GM12874 (cell line): ENCODE measurements around the gene AGO1.

Experiments used
- TF ChIP-seq, protein P1 (sequence below): IDR thresholded peaks from 2 replicates; pipeline ENCODE4 v1.5.1; 2011; ENCODE audit warnings: low read depth, mild to moderate bottlenecking, control low read depth, low read length, moderate library complexity; ENCODE audit not compliant: insufficient read depth

The AGO1 gene

DNA sequence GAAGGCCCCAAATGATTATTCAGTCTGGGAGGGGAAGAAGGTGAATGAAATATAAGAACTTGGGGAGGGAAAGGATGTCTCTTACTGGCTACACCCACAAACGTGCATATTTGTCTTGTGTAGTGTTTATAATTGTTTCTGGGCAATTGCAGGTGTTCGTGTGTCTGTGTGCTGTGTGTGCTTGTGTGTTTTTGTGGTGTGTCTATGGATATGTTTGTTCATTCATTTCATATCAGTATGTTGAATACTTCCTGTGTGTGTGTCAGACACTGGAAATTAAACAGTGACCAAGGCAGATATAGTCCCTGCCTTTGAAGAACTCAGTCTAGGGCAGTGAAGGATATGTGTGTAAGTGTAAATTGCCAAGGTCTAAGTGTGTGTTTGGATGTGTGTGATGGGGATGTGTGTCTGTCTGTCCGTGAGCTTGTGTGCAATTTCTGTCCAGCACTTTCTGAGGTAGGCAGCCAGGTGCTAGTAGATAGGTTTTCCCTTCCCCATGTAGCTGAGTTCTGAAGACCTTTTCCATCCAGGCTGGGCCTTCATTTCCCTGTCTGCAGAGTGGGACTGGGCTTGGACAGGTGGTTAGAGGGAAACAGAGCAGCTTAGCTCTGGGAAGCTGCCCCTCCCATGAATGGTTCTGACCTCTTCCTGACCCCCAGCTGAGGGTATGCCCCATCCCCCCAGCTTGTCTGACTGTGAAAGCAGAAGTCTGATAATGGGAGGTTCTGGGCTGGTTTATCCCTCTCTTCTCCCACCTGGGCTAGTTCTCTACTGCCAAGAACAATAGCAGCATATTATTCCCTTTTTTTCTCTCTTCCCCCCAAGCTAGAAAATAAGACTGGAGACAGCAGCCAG, 3.8 kb downstream of the AGO1 start:
- TF ChIP-seq, protein P1, sequence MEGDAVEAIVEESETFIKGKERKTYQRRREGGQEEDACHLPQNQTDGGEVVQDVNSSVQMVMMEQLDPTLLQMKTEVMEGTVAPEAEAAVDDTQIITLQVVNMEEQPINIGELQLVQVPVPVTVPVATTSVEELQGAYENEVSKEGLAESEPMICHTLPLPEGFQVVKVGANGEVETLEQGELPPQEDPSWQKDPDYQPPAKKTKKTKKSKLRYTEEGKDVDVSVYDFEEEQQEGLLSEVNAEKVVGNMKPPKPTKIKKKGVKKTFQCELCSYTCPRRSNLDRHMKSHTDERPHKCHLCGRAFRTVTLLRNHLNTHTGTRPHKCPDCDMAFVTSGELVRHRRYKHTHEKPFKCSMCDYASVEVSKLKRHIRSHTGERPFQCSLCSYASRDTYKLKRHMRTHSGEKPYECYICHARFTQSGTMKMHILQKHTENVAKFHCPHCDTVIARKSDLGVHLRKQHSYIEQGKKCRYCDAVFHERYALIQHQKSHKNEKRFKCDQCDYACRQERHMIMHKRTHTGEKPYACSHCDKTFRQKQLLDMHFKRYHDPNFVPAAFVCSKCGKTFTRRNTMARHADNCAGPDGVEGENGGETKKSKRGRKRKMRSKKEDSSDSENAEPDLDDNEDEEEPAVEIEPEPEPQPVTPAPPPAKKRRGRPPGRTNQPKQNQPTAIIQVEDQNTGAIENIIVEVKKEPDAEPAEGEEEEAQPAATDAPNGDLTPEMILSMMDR = no peak

DNA sequence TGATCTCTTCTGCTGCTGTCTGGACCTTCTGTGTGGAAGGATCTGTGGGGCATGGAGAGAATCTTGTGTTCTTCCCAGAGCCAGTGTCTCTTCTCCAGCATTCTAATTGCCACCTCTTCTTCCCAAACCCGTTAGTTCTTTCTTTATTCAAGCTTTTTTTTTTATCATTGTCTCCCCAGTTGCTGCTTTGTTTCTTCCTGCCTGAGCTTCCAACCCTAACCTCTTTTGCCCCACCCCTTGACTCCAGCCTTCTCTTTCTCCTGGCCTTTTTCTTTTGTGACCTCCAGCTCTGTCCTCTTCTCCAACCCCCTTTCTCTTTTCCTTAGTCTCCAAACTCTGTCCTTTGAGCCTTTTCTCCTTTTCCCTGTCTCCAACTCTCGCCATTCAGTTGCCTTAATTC, 4.5 kb downstream of the AGO1 start:
- TF ChIP-seq, protein P1 = no peak

DNA sequence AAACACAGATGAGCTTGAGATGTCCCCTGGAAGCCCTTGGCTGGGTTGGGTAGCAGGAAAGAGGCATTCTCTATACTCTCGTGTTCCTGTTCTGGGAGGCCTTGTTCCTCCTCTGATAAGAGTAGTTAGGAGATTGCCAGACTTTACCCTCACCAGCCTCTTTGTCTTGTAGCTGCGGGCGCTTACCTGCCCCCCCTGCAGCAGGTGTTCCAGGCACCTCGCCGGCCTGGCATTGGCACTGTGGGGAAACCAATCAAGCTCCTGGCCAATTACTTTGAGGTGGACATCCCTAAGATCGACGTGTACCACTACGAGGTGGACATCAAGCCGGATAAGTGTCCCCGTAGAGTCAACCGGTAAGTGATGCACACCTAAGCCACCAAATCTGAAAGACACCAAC, 5.2 kb downstream of the AGO1 start:
- TF ChIP-seq, protein P1 = no peak

DNA sequence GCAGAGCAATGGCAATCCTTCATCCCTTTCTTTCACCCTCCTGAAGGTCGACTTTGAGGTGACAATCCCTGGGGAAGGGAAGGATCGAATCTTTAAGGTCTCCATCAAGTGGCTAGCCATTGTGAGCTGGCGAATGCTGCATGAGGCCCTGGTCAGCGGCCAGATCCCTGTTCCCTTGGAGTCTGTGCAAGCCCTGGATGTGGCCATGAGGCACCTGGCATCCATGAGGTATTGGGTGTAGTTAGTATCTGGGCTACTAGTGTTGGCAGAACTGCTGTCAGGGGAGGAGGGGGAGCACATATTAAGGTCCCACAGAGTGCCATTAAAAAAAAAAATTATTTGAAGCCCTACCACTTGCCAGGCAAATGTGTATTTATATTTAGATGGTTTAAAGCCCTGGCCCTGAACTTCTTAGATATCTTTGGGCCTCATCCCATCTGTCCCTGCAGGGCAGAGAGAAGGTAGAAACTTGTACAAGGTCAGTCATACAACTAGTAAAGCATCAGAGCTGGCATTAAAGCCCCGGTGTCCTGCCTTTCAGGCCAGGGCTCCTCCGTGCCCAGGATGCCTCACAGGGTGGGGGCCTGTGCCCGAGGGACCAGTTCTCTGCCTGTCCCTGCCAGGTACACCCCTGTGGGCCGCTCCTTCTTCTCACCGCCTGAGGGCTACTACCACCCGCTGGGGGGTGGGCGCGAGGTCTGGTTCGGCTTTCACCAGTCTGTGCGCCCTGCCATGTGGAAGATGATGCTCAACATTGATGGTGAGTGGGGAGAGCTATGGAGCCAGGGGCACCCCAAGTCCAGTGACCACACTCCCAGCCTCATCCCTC, 10.3 kb downstream of the AGO1 start:
- TF ChIP-seq, protein P1 = no peak

DNA sequence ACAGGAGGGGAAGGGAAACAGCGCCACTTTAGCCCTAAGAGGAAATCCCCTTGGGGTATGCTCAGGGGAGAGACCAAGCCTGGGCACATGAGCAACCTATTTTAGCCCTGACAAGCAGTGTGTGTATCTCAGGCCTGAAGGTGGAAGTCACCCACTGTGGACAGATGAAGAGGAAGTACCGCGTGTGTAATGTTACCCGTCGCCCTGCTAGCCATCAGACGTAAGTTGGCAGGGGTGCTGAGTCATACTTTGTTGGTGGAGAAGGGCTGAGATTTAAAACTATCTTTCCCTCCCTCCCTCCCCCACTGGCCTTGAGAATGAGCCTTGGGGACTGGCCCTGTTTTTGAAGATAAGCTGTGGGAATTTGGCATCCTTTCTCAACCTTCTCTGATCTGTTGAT, 11.2 kb downstream of the AGO1 start:
- TF ChIP-seq, protein P1 = no peak

DNA sequence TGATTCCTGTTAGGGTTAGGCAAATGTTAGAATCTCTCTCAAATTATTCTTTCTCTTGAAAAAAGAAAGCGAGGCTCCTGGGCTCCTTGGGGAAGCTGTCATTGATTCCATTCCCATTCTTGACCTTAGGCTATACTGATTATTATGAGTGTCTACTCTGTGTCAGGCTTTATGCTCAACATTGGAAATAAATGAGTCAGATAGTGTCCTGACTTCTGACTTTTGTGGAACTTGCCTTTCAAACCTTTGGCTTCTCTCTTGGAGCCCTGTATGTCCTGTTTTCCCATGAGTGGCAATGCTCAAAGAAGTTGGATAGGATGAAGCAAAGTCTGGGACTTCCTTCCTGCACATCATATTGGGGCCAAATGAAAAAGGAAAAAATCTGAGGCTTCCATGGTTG, 11.6 kb downstream of the AGO1 start:
- TF ChIP-seq, protein P1 = no peak

DNA sequence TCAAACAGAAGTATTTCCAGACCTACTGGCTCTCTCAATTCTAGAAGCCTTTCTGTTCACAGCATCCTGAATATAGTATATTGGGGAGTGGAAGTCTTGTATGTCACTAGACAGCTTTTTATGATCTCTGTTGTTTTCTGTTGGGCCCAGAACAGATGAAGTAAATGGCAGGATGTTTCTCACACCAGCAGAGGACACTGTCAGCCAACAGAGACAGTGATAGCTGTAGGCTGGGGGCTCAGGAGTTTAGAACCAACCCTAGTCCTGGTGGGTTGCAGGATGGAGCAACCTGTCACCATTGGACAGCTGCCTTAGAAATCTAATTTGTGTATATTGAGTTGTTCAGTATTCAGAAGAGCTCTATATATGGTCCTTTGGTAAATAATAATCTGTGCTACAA, 16.9 kb downstream of the AGO1 start:
- TF ChIP-seq, protein P1 = no peak
